ENCODE measurements around the gene SFI1. TPM values are rescaled to one million over a fixed set of nuclear protein-coding genes. Genes with fewer than 3 reads are reported as not detected.
"Not testable (repeated sequence)": the region's sequence is repeated elsewhere in the genome, so short reads cannot be mapped to it uniquely, and the experiment has no call there.

Gene SFI1
- total RNA-seq, 5 donors from 2014 or later (not counting 1 experiment from before 2014, with no cell fraction given) = 284 to 383 (median 304) TPM

DNA sequence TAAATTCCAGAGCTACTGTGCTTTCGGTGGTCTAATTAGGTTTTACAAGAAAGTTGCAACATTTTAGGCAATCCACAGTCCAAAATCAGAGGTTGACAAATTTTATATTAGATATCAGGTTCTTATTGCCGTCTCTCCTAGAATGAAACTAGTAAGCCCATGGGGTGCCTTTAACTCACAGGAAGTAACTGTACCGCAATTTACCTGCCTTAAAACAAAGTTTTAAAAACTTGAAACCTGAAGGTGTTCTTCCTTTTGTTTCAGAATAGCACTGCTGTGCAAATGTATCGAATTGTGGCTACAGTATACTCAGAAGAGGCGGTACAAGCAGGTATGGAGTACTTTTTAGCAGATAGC is 88.4 kb downstream of the SFI1 start:
- ATAC-seq (replicated peaks in 1 of 4) = peak; percentile 56 to 79 (median 76)

DNA sequence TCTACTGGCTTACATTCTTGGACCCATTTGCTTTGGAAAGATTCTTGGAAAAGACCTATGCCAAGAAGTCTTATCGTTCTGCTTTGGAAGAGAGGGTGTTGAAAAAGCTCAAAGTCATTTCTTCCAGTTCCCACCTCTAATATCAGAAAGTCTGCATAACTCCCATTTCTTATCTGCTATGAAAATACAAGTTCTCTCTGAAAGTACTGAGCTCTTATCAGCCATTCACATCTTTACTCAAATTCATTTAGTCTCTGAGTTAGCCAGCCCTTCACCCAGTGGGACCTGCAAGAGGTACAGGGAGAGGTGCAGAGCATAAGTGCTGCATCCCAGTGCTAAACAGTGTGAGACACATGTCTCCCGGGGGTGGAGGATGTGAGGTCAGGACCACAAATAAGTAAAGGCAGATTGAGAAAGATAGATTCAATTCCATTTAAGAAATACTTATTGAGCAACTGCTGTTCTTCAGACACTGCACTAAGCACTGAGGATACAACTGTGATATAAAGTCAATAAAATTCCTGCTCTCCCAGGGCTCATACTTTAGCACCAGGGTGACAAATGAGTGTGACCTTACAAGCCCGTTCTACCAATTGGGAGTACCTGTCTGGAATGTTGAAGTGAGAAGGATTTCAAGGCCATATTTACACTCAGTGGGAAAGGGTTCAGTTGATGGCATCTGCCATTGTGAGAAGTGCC is 89.0 kb downstream of the SFI1 start:
- peak overlapping the region; percentile 10 for H3K27ac ChIP-seq (ENCODE audit: low read length)
- POLR2A ChIA-PET = no interaction called here
- H3K27me3 ChIP-seq (replicated peaks in 1 of 2; ENCODE audit: control insufficient read depth in 2 of 2, extremely low read depth in 1 of 2, insufficient read depth in 2 of 2, low read length in 1 of 2) = no peaks in the 10 kb centered on the region
- DNase-seq (peak in 1 of 35 experiments; percentile 3), ATAC-seq (replicated peaks in 1 of 4) (peak in 3 of 4 experiments; percentile 43 to 63 (median 52))
- H3K4me1 ChIP-seq (ENCODE audit: control insufficient read depth in 1 of 2, extremely low read depth in 1 of 2, insufficient read depth in 2 of 2, low read length in 2 of 2) = peaks cover 0 to 22% of the 10 kb centered on the region in 2 experiments
- Mint-ChIP-seq H3K36me3 (peaks cover 31% of the 10 kb centered on the region), H3K9me3 (no peaks in the 10 kb centered on the region), H3K27me3 (no peaks in the 10 kb centered on the region), H3K4me3 (peak overlapping the region in 2 of 3 donors; percentile 0 to 48), H3K27ac (peak overlapping the region; percentile 92 to 95), H3K4me1 (peaks cover 35 to 50% (median 42%) of the 10 kb centered on the region in 3 donors)
- H3K36me3 ChIP-seq (ENCODE audit: control insufficient read depth in 2 of 2, extremely low read depth in 1 of 2, insufficient read depth in 1 of 2, low read length in 1 of 2) = peaks cover 9 to 57% of the 10 kb centered on the region in 2 donors
- no peaks in the 10 kb centered on the region for H3K9me3 ChIP-seq
- WGBS (ENCODE audit: insufficient coverage) = 100% methylated on average over 1 of the region's 3 CpGs
- CTCF ChIA-PET = no interaction called here
- no peak overlapping the region for H3K4me3 ChIP-seq (ENCODE audit: control insufficient read depth in 1 of 2, extremely low read depth in 1 of 2, low read length in 1 of 2)

More for the DNA sequence above, 88.4 kb downstream of the SFI1 start:
- Mint-ChIP-seq H3K36me3 (peaks cover 36% of the 10 kb centered on the region), H3K9me3 (no peaks in the 10 kb centered on the region), H3K4me1 (peaks cover 35 to 50% (median 42%) of the 10 kb centered on the region in 3 donors), H3K4me3 (peak overlapping the region; percentile 15 to 48 (median 19)), H3K27ac (peak overlapping the region; percentile 92 to 95), H3K27me3 (no peaks in the 10 kb centered on the region)
- peaks cover 0 to 22% of the 10 kb centered on the region in 2 experiments for H3K4me1 ChIP-seq (ENCODE audit: control insufficient read depth in 1 of 2, extremely low read depth in 1 of 2, insufficient read depth in 2 of 2, low read length in 2 of 2)
- peak overlapping the region; percentile 10 for H3K27ac ChIP-seq (ENCODE audit: low read length)
- H3K36me3 ChIP-seq (ENCODE audit: control insufficient read depth in 2 of 2, extremely low read depth in 1 of 2, insufficient read depth in 1 of 2, low read length in 1 of 2) = peaks cover 9 to 62% of the 10 kb centered on the region in 2 donors
- DNase-seq = peak in 1 of 35 experiments; percentile 29
- 41% methylated on average over 3 of the region's 5 CpGs for WGBS (ENCODE audit: insufficient coverage)
- H3K9me3 ChIP-seq = no peaks in the 10 kb centered on the region
- no peak overlapping the region for H3K4me3 ChIP-seq (ENCODE audit: control insufficient read depth in 1 of 2, extremely low read depth in 1 of 2, low read length in 1 of 2)
- ChIA-PET POLR2A (no interaction called here), CTCF (no interaction called here)
- no peaks in the 10 kb centered on the region for H3K27me3 ChIP-seq (replicated peaks in 1 of 2; ENCODE audit: control insufficient read depth in 2 of 2, extremely low read depth in 1 of 2, insufficient read depth in 2 of 2, low read length in 1 of 2)

DNA sequence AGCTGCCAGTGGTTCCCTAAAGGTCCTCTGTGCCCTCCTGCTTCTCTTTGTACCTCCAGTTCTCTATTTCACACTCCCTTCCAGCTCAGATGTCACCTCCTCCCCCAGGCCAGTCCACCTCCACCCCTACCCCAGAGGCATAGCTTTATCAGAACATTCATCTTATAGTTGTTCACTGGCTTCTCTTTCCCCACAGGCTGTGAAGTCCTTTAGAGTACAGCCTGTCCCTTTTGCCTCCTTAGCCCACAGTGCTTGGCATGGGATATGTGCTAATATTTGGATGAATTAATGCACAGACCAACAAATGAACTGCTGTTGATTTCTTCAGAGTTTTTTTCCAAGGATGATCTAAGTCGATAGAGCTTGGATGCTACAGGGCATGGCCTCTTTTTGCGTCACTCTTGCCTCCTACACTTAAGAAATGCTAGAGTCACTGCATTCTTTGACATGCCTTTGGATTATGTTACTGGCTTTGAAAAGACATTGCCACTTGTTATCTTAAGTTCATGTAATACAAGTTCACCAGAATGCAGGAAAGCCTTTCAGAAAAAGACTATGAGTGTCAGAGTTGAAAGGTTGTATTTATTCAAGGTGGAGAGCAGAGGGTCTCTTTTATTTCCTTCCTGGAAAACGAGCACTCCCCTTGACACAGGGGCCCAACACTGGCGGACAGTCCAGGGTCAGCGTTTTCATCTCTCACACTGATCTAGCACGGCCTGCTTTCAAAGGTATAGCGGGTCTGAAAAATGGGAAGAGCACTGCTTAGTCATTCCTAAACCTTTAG is 90.0 kb downstream of the SFI1 start:
- ChIA-PET POLR2A (no interaction called here), CTCF (no interaction called here)
- Histone ChIP-seq H3K27me3 (replicated peaks in 1 of 2; ENCODE audit: control insufficient read depth in 2 of 2, extremely low read depth in 1 of 2, insufficient read depth in 2 of 2, low read length in 1 of 2) (no peaks in the 10 kb centered on the region), H3K9me3 (no peaks in the 10 kb centered on the region), H3K27ac (ENCODE audit: low read length) (peak overlapping the region; percentile 10), H3K4me1 (ENCODE audit: control insufficient read depth in 1 of 2, extremely low read depth in 1 of 2, insufficient read depth in 2 of 2, low read length in 2 of 2) (peaks cover 0 to 22% of the 10 kb centered on the region in 2 experiments), H3K4me3 (ENCODE audit: control insufficient read depth in 1 of 2, extremely low read depth in 1 of 2, low read length in 1 of 2) (no peak overlapping the region), H3K36me3 (ENCODE audit: control insufficient read depth in 2 of 2, extremely low read depth in 1 of 2, insufficient read depth in 1 of 2, low read length in 1 of 2) (peaks cover 9 to 54% of the 10 kb centered on the region in 2 donors)
- peaks cover 28% of the 10 kb centered on the region for H3K36me3 Mint-ChIP-seq
- DNase-seq = no peak
- H3K27ac Mint-ChIP-seq = peak overlapping the region; percentile 92 to 95
- no peaks in the 10 kb centered on the region for H3K27me3 Mint-ChIP-seq
- WGBS (ENCODE audit: insufficient coverage) = 93% methylated on average over 3 of the region's 7 CpGs
- peaks cover 35 to 50% (median 42%) of the 10 kb centered on the region in 3 donors for H3K4me1 Mint-ChIP-seq
- no peak overlapping the region for H3K4me3 Mint-ChIP-seq
- no peak for ATAC-seq (replicated peaks in 1 of 4)
- H3K9me3 Mint-ChIP-seq = no peaks in the 10 kb centered on the region

DNA sequence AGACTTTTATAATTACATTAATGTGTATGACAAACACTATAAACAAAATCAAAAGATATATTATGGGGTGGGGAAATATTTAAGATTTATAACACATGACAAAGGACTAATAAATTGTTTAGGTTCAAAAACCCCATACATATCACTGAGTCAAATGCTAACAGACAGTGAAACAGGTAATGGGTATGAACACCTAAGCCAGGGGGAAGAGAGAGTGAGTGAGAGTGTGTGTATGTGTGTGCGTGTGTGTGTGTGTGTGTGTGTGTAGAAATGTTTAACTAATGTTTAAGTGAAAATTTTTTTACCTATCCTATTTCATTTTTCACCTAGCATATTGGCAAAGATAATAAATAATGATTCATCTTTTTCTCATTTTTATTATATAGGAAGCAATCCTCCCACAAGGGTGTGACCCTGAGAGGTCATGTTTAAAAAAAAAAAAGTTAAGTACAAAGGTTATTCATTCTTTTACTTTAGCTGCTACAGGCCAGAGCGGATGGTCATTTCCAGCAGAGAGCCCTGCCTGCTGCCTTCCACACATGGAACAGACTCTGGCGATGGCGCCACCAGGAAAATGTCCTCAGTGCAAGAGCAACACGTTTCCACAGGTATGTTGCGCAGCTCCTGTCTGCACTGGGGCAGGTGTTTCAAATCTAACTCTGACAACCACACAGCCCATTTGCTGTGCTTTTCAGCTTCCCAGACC is 92.8 kb downstream of the SFI1 start:
- Mint-ChIP-seq H3K36me3 (peaks cover 25% of the 10 kb centered on the region), H3K4me3 (no peak overlapping the region), H3K27ac (no peak overlapping the region), H3K4me1 (peaks cover 22 to 30% (median 23%) of the 10 kb centered on the region in 3 donors), H3K27me3 (no peaks in the 10 kb centered on the region), H3K9me3 (no peaks in the 10 kb centered on the region)
- Histone ChIP-seq H3K4me3 (ENCODE audit: control insufficient read depth in 1 of 2, extremely low read depth in 1 of 2, low read length in 1 of 2) (no peak overlapping the region), H3K36me3 (ENCODE audit: control insufficient read depth in 2 of 2, extremely low read depth in 1 of 2, insufficient read depth in 1 of 2, low read length in 1 of 2) (peaks cover 6 to 49% of the 10 kb centered on the region in 2 donors), H3K27ac (ENCODE audit: low read length) (no peak overlapping the region), H3K4me1 (ENCODE audit: control insufficient read depth in 1 of 2, extremely low read depth in 1 of 2, insufficient read depth in 2 of 2, low read length in 2 of 2) (peaks cover 0 to 15% of the 10 kb centered on the region in 2 experiments), H3K9me3 (no peaks in the 10 kb centered on the region), H3K27me3 (replicated peaks in 1 of 2; ENCODE audit: control insufficient read depth in 2 of 2, extremely low read depth in 1 of 2, insufficient read depth in 2 of 2, low read length in 1 of 2) (no peaks in the 10 kb centered on the region)
- POLR2A ChIA-PET = interaction anchor here in 1 of 2 donors (0.7 kb wide), 1 partner anchor 11 kb away, joined by 3 read pairs; no protein-coding TSS in a partner anchor
- ATAC-seq (replicated peaks in 1 of 4) = no peak
- no peak for DNase-seq
- WGBS (ENCODE audit: insufficient coverage) = 95% methylated on average over 5 of the region's 6 CpGs
- CTCF ChIA-PET = no interaction called here

DNA sequence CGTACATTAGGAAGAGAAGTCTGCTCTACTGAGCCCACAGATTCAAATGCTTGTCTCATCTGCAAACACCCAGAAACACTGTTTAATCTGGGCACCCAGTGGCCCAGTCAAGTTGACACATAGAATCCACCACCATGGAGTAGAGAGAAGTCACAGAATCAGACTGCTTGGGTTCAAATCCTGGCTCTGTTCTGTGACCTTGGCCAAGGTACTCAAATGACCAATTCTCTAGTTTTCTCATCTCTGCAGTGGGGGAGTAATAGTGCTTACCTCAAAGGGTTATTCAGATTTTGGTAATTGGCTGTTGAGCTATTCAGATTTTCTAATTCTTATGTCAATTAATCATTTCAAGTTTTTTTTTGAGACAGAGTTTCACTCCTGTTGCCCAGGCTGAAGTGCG is 93.8 kb downstream of the SFI1 start:
- H3K9me3 ChIP-seq; CTCF ChIA-PET; H3K27ac ChIP-seq (ENCODE audit: low read length); H3K27me3 Mint-ChIP-seq; DNase-seq; H3K27me3 ChIP-seq (replicated peaks in 1 of 2; ENCODE audit: control insufficient read depth in 2 of 2, extremely low read depth in 1 of 2, insufficient read depth in 2 of 2, low read length in 1 of 2); H3K27ac Mint-ChIP-seq; POLR2A ChIA-PET; H3K9me3 Mint-ChIP-seq; H3K4me3 Mint-ChIP-seq; H3K4me3 ChIP-seq (ENCODE audit: control insufficient read depth in 1 of 2, extremely low read depth in 1 of 2, low read length in 1 of 2); ATAC-seq (replicated peaks in 1 of 4): not testable (repeated sequence)
- peaks cover 7 to 39% of the 10 kb centered on the region in 2 donors for H3K36me3 ChIP-seq (ENCODE audit: control insufficient read depth in 2 of 2, extremely low read depth in 1 of 2, insufficient read depth in 1 of 2, low read length in 1 of 2)
- Mint-ChIP-seq H3K36me3 (peaks cover 25% of the 10 kb centered on the region), H3K4me1 (peaks cover 12 to 20% (median 13%) of the 10 kb centered on the region in 3 donors)
- peaks cover 0 to 10% of the 10 kb centered on the region in 2 experiments for H3K4me1 ChIP-seq (ENCODE audit: control insufficient read depth in 1 of 2, extremely low read depth in 1 of 2, insufficient read depth in 2 of 2, low read length in 2 of 2)
- WGBS (ENCODE audit: insufficient coverage) = no CpG with 5 or more reads among the region's 2 CpGs

DNA sequence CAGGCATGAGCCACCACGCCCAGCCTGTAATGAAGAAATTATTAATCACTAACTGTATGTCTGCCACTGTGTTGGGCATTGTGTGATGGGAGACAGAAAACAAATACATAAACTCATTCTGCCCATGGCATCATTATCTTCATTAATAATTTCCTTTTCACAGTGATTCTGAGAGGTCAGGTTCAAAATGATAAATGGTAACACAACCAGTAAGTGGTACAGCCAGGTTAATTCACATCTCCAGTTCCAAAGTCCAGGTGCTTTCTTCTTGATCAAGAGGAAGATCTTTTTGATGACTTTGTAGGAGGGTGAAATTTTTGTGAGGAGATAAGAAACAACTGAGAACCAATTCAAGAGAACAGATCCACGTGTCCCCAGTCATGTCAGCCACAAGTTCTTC is 98.9 kb downstream of the SFI1 start:
- peaks cover 9% of the 10 kb centered on the region for H3K36me3 Mint-ChIP-seq
- POLR2A ChIA-PET = no interaction called here

More for the DNA sequence above, 98.9 kb downstream of the SFI1 start:
- peaks cover 4 to 5% of the 10 kb centered on the region in 2 donors for H3K36me3 ChIP-seq (ENCODE audit: control insufficient read depth in 2 of 2, extremely low read depth in 1 of 2, insufficient read depth in 1 of 2, low read length in 1 of 2)
- ATAC-seq (replicated peaks in 1 of 4) (no peak), DNase-seq (no peak)
- 80% methylated on average over 1 of the region's 2 CpGs for WGBS (ENCODE audit: insufficient coverage)
- Mint-ChIP-seq H3K27me3 (no peaks in the 10 kb centered on the region), H3K4me1 (peaks cover 0 to 4% (median 0%) of the 10 kb centered on the region in 3 donors), H3K27ac (peak overlapping the region in 1 of 2 donors; percentile 62), H3K4me3 (no peak overlapping the region), H3K9me3 (no peaks in the 10 kb centered on the region)
- no peaks in the 10 kb centered on the region for H3K27me3 ChIP-seq (replicated peaks in 1 of 2; ENCODE audit: control insufficient read depth in 2 of 2, extremely low read depth in 1 of 2, insufficient read depth in 2 of 2, low read length in 1 of 2)
- no peaks in the 10 kb centered on the region for H3K4me1 ChIP-seq (ENCODE audit: control insufficient read depth in 1 of 2, extremely low read depth in 1 of 2, insufficient read depth in 2 of 2, low read length in 2 of 2)
- H3K4me3 ChIP-seq (ENCODE audit: control insufficient read depth in 1 of 2, extremely low read depth in 1 of 2, low read length in 1 of 2) = no peak overlapping the region
- CTCF ChIA-PET = no interaction called here
- H3K9me3 ChIP-seq = no peaks in the 10 kb centered on the region
- no peak overlapping the region for H3K27ac ChIP-seq (ENCODE audit: low read length)

All from T-cell (primary cell).